DND-41 (cell line): ENCODE results near the gene MEGF6.

Source experiments
- ATAC-seq: fragments of 200-7000 bp; cut with Tn5 transposase; 3 replicates; pipeline ENCODE4 v1.9.1; 2021; ENCODE audit warnings: low read depth; ENCODE audit not compliant: insufficient read depth
- DNase-seq: peaks from one replicate; pipeline ENCODE4 v3.0.0-alpha.2; 2020
- H2AFZ ChIP-seq: 2 replicates; pipeline ENCODE4 v1.6.0; 2012; ENCODE audit warnings: low read depth, low read length
- H3K27ac ChIP-seq: 2 replicates; pipeline ENCODE4 v1.5.1; 2012; ENCODE audit warnings: low read length, inconsistent platforms
- H3K27me3 ChIP-seq: fragments of 200-600 bp; sonication (generic); 2 replicates; pipeline ENCODE4 v1.6.0; 2012; ENCODE audit warnings: low read length, mild to moderate bottlenecking, inconsistent platforms; ENCODE audit not compliant: insufficient read depth, poor library complexity
- H3K36me3 ChIP-seq: 2 replicates; pipeline ENCODE4 v1.5.1; 2012; ENCODE audit warnings: low read length, inconsistent platforms; ENCODE audit not compliant: insufficient read depth
- H3K4me1 ChIP-seq: 2 replicates; pipeline ENCODE4 v1.5.1; 2012; ENCODE audit warnings: mild to moderate bottlenecking, low read length; ENCODE audit not compliant: insufficient read depth
- H3K4me2 ChIP-seq: 2 replicates; pipeline ENCODE4 v1.6.0; 2012; ENCODE audit warnings: mild to moderate bottlenecking, moderate library complexity, low read length, inconsistent platforms; ENCODE audit not compliant: insufficient read depth
- H3K4me3 ChIP-seq, 2 experiments: fragments of 200-600 bp in 1 of 2; shearing (Covaris generic) in 1 of 2; 2 replicates each; pipeline ENCODE4 v1.5.1; 2012 to 2016; ENCODE audit warnings: inconsistent platforms in 2 of 2, low read length in 2 of 2, mild to moderate bottlenecking in 2 of 2, low read depth in 1 of 2, moderate library complexity in 1 of 2
- H3K79me2 ChIP-seq: 2 replicates; pipeline ENCODE4 v1.6.0; 2012; ENCODE audit warnings: low read length, inconsistent platforms; ENCODE audit not compliant: insufficient read depth
- H3K9ac ChIP-seq: 2 replicates; pipeline ENCODE4 v1.6.0; 2012; ENCODE audit warnings: low read depth, mild to moderate bottlenecking, inconsistent platforms, low read length, moderate library complexity
- H3K9me3 ChIP-seq: 2 replicates; pipeline ENCODE4 v1.5.1; 2012; ENCODE audit warnings: low read length, moderate library complexity, mild to moderate bottlenecking, inconsistent platforms; ENCODE audit not compliant: insufficient read depth, severe bottlenecking
- H4K20me1 ChIP-seq: 2 replicates; pipeline ENCODE4 v1.6.0; 2012; ENCODE audit warnings: low read length; ENCODE audit not compliant: insufficient read depth
- EZH2 ChIP-seq: IDR thresholded peaks from 3 replicates; pipeline ENCODE4 v1.6.1; 2012; ENCODE audit warnings: borderline replicate concordance, low read depth, mild to moderate bottlenecking, moderate library complexity, low read length, inconsistent platforms; ENCODE audit not compliant: severe bottlenecking
- TF ChIP-seq, protein P1 (sequence below): IDR thresholded peaks from 2 replicates; pipeline ENCODE4 v1.5.1; 2012; ENCODE audit warnings: borderline replicate concordance, low read length, moderate library complexity, mild to moderate bottlenecking; ENCODE audit not compliant: poor library complexity, severe bottlenecking; ENCODE audit errors: extremely low read depth

The MEGF6 gene

DNA sequence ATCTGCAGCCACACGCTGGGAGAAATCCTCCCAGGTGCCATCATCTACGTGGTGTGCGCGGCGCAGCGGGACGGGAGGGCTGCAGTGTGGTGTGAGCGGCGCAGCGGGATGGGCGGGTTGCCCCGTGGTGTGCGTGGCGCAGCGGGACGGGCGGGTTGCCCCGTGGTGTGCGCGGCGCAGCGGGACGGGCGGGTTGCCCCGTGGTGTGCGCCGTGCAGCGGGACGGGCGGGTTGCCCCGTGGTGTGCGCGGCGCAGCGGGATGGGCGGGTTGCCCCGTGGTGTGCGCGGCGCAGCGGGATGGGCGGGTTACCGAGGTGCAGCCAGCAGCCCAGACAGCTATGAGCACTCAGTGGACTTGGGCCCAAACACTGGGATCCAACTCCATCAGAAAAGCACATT, 33.9 kb upstream of the MEGF6 start:
- DNase-seq (no peak), ATAC-seq (no peak)
- peaks cover 20% of the 10 kb centered on the region for H3K4me1 ChIP-seq
- no peak overlapping the region for H3K4me2 ChIP-seq
- no peaks in the 10 kb centered on the region for H3K27me3 ChIP-seq
- TF ChIP-seq EZH2 = no peak
- TF ChIP-seq, protein P1, sequence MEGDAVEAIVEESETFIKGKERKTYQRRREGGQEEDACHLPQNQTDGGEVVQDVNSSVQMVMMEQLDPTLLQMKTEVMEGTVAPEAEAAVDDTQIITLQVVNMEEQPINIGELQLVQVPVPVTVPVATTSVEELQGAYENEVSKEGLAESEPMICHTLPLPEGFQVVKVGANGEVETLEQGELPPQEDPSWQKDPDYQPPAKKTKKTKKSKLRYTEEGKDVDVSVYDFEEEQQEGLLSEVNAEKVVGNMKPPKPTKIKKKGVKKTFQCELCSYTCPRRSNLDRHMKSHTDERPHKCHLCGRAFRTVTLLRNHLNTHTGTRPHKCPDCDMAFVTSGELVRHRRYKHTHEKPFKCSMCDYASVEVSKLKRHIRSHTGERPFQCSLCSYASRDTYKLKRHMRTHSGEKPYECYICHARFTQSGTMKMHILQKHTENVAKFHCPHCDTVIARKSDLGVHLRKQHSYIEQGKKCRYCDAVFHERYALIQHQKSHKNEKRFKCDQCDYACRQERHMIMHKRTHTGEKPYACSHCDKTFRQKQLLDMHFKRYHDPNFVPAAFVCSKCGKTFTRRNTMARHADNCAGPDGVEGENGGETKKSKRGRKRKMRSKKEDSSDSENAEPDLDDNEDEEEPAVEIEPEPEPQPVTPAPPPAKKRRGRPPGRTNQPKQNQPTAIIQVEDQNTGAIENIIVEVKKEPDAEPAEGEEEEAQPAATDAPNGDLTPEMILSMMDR = no peak
- H3K9me3 ChIP-seq = no peaks in the 10 kb centered on the region
- peaks cover 67% of the 10 kb centered on the region for H3K36me3 ChIP-seq
- H3K27ac ChIP-seq = no peak overlapping the region
- H2AFZ ChIP-seq = no peak overlapping the region
- H4K20me1 ChIP-seq = peaks cover 16% of the 10 kb centered on the region; the same call in 1 of the 2 replicates
- H3K4me3 ChIP-seq = no peak overlapping the region
- no peak overlapping the region for H3K9ac ChIP-seq
- H3K79me2 ChIP-seq = peaks cover 65% of the 10 kb centered on the region

GRCh38 chr1:3644273-3644672, 33.0 kb upstream of the MEGF6 start:
- Histone ChIP-seq H4K20me1 (peaks cover 24% of the 10 kb centered on the region; the same call in 1 of the 2 replicates), H3K9ac (no peak overlapping the region), H3K27me3 (no peaks in the 10 kb centered on the region), H3K4me2 (no peak overlapping the region), H2AFZ (no peak overlapping the region), H3K4me1 (peaks cover 15% of the 10 kb centered on the region), H3K4me3 (no peak overlapping the region), H3K36me3 (peaks cover 73% of the 10 kb centered on the region), H3K27ac (no peak overlapping the region), H3K79me2 (peaks cover 59% of the 10 kb centered on the region), H3K9me3 (no peaks in the 10 kb centered on the region)
- no peak for TF ChIP-seq EZH2
- TF ChIP-seq, protein P1 = no peak
- ATAC-seq (no peak), DNase-seq (no peak)

DNA sequence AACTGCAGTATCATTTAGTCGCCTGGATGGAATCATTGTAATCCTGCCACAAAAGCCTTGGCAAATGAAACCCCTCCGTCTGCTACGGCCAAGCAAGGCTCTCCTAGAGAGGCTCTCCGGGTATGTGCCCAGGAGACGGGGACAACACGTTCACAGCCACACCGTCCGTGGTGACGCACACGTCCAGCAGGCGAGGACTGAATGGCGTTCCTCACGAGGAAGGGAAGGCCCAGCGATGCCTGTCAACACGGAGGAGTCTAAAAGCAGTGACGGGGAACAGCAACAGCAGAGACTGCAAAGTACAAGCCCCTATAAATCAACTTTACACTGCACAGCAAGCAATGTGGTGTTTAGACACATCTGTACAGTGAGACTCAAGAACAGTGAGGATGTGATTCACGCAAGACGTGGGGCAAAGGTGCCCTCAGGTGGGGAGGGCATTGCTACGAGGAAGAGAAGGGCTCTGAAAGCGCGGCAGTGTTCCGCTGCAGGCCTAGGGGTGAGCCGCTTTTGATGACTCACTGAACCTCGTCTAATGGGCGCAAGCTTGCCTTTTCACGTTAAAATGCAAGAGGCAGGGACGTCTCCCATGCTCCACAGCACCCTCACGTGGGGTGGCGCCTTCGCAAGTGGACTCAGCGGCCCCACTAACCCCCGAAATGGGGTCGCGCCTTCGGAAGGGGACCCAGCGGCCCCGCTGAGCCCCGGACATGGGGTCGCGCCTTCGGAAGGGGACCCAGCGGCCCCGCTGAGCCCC, 31.8 kb upstream of the MEGF6 start:
- Histone ChIP-seq H3K27me3 (no peaks in the 10 kb centered on the region), H3K9ac (no peak overlapping the region), H2AFZ (no peak overlapping the region), H3K4me3 (no peak overlapping the region), H3K4me2 (no peak overlapping the region), H3K79me2 (peaks cover 48% of the 10 kb centered on the region), H3K27ac (no peak overlapping the region), H3K36me3 (peaks cover 81% of the 10 kb centered on the region), H4K20me1 (peaks cover 20% of the 10 kb centered on the region; the same call in 1 of the 2 replicates), H3K4me1 (peaks cover 3% of the 10 kb centered on the region), H3K9me3 (no peaks in the 10 kb centered on the region)
- DNase-seq = no peak
- TF ChIP-seq, protein P1 = no peak
- TF ChIP-seq EZH2 = no peak
- no peak for ATAC-seq
